HG03025 (cell line): ENCODE results near the gene RBM6.
"Not testable (repeated sequence)": the region's sequence is repeated elsewhere in the genome, so short reads cannot be mapped to it uniquely, and the experiment has no call there.

Experiments used
- ATAC-seq: cut with Tn5 transposase; IDR thresholded peaks from one replicate; pipeline ENCODE4 v1.9.1; 2021; ENCODE audit warnings: mild to moderate bottlenecking, moderate library complexity; ENCODE audit not compliant: unreplicated experiment, low FRiP score

Gene RBM6

GRCh38 chr3:49912881-49913281 lies 27.1 kb upstream of the RBM6 start:
- no peak for ATAC-seq

- no peak for ATAC-seq
These were observed 25.0 kb upstream of the RBM6 start for GRCh38 chr3:49914906-49915305.

- no peak for ATAC-seq
These were observed 23.3 kb upstream of the RBM6 start for GRCh38 chr3:49916686-49917085.

GRCh38 chr3:49917806-49918590 lies 22.0 kb upstream of the RBM6 start:
- ATAC-seq, result not testable (repeated sequence)

GRCh38 chr3:49924683-49925082 lies 15.3 kb upstream of the RBM6 start:
- ATAC-seq, result no peak

- no peak for ATAC-seq
These were observed 14.5 kb upstream of the RBM6 start for GRCh38 chr3:49925485-49925884.

- ATAC-seq, result no peak
These were observed 13.7 kb upstream of the RBM6 start for GRCh38 chr3:49926117-49926728.

- ATAC-seq, result no peak
These were observed 12.2 kb upstream of the RBM6 start for GRCh38 chr3:49927798-49928197.

GRCh38 chr3:49928481-49929017 lies 11.4 kb upstream of the RBM6 start:
- ATAC-seq, result no peak

- ATAC-seq, result peak; percentile 84
These were observed 10.4 kb upstream of the RBM6 start, which contains the start of gene MON1A for GRCh38 chr3:49929291-49930167. MON1A (minus strand) TSS chr3:49929811; CDS start chr3:49913346, 16,465 bp downstream.

GRCh38 chr3:49930168-49930690 lies 9.7 kb upstream of the RBM6 start:
- ATAC-seq, result no peak

- ATAC-seq, result no peak
These were observed 9.0 kb upstream of the RBM6 start for GRCh38 chr3:49930922-49931321.

- ATAC-seq, result not testable (repeated sequence)
These were observed 7.7 kb upstream of the RBM6 start for GRCh38 chr3:49932281-49932680.

- ATAC-seq, result no peak
These were observed 2.9 kb upstream of the RBM6 start for GRCh38 chr3:49937090-49937489.

GRCh38 chr3:49940667-49941249 lies 808 bp downstream of the RBM6 start:
- no peak for ATAC-seq

- ATAC-seq, result no peak
These were observed 2.7 kb downstream of the RBM6 start for GRCh38 chr3:49942651-49943050.

GRCh38 chr3:49952924-49953323 lies 13.0 kb downstream of the RBM6 start:
- no peak for ATAC-seq

GRCh38 chr3:49955636-49956035 lies 15.7 kb downstream of the RBM6 start:
- ATAC-seq, result no peak

- ATAC-seq, result no peak
These were observed 26.4 kb downstream of the RBM6 start for GRCh38 chr3:49966233-49966942.

GRCh38 chr3:49967291-49967690 lies 27.3 kb downstream of the RBM6 start:
- no peak for ATAC-seq
